Epithelial cell of proximal tubule (primary cell): ENCODE measurements around the gene GFRA3. TPM values are rescaled to one million over a fixed set of nuclear protein-coding genes. Genes with fewer than 3 reads are reported as not detected.

ENCODE experiments used
- total RNA-seq: library from RNA; depleted of rRNA; stranded (reverse); fragments of >200 nt; gene quantifications from 2 replicates; pipeline ENCODE4 v1.2.3, GENCODE V29; 2015

GFRA3 gene
- total RNA-seq, 1 donor from 2014 or later, result 0.12 TPM

Other genes with a start within 250 kb of the GFRA3 start
- 4.0 and 6.6 TPM in 2 replicates for gene FAM13B, start 241.5 kb downstream of the GFRA3 start, total RNA-seq
- gene WNT8A, start 190.6 kb downstream of the GFRA3 start, total RNA-seq, result not detected in 2 replicates
- gene NME5, start 135.2 kb downstream of the GFRA3 start, total RNA-seq, result 1.0 and 3.1 TPM in 2 replicates
- gene BRD8, start 96.0 kb downstream of the GFRA3 start, total RNA-seq, result 27.9 and 38.2 TPM in 2 replicates
- 49.6 and 82.9 TPM in 2 replicates for gene KIF20A, start 95.5 kb downstream of the GFRA3 start, total RNA-seq
- gene CDC23, start 61.3 kb downstream of the GFRA3 start, total RNA-seq, result 29.3 and 34.4 TPM in 2 replicates
- gene CDC25C, start 57.2 kb upstream of the GFRA3 start, total RNA-seq, result 14.2 and 17.6 TPM in 2 replicates
- 13.7 and 34.7 TPM in 2 replicates for gene FAM53C, start 63.6 kb upstream of the GFRA3 start, total RNA-seq
- gene KDM3B, start 78.1 kb upstream of the GFRA3 start, total RNA-seq, result 27.6 and 40.2 TPM in 2 replicates
- 9.9 and 30.6 TPM in 2 replicates for gene REEP2, start 164.4 kb upstream of the GFRA3 start, total RNA-seq
- 2.2 and 6.7 TPM in 2 replicates for gene EGR1, start 190.9 kb upstream of the GFRA3 start, total RNA-seq